ENCODE measurements around the gene CCDC82. TPM values are rescaled to one million over a fixed set of nuclear protein-coding genes. Genes with fewer than 3 reads are reported as not detected.

The CCDC82 gene
- total and polyA plus RNA-seq, 2 experiments from 2014 or later = 19.1 to 33.2 TPM

GRCh38 chr11:96396637-96397036 lies 6.9 kb upstream of the CCDC82 start:
- no peak overlapping the region for H3K4me3 ChIP-seq
- H3K4me1 ChIP-seq (ENCODE audit: insufficient read depth) = peaks cover 26% of the 10 kb centered on the region
- H3K79me2 ChIP-seq (ENCODE audit: insufficient read depth) = peaks cover 35% of the 10 kb centered on the region
- no peak overlapping the region for H3K27ac ChIP-seq
- no peak overlapping the region for H2AFZ ChIP-seq
- in situ Hi-C loops (cut with MboI) = loop anchor here (25.0 kb wide), 1 partner anchor 1234 kb away; no protein-coding TSS in a partner anchor
- TF ChIP-seq EZH2 (IDR thresholded peaks at IDR 0.05; ENCODE audit: insufficient read depth, poor library complexity, severe bottlenecking) = no peak
- TF ChIP-seq EZH2phosphoT487 (IDR thresholded peaks at IDR 0.05; ENCODE audit: insufficient read depth, low read depth) = no peak
- peaks cover 7% of the 10 kb centered on the region; the same call in 1 of the 2 replicates for H3F3A ChIP-seq (ENCODE audit: insufficient read depth)
- H4K20me1 ChIP-seq (ENCODE audit: insufficient read depth) = no peaks in the 10 kb centered on the region
- H3K9me3 ChIP-seq (ENCODE audit: low read depth) = no peaks in the 10 kb centered on the region
- 73 to 74% methylated on average over 4 of the region's 4 CpGs for WGBS, 2 experiments (ENCODE audit: low coverage in 1 of 2, low lambda C conversion rate in 2 of 2, missing lambda C conversion rate in 2 of 2)
- H3K9me2 ChIP-seq (ENCODE audit: insufficient read depth) = no peaks in the 10 kb centered on the region
- no peaks in the 10 kb centered on the region for H3K27me3 ChIP-seq (replicated peaks; ENCODE audit: insufficient read depth)
- H3K9ac ChIP-seq = no peak overlapping the region
- no peak overlapping the region for H3K4me2 ChIP-seq (ENCODE audit: unreplicated experiment)
- H3K36me3 ChIP-seq (ENCODE audit: low read depth) = no peaks in the 10 kb centered on the region
- DNase-seq = no peak

- Histone ChIP-seq H3K9me3 (ENCODE audit: low read depth) (no peaks in the 10 kb centered on the region), H3K4me1 (ENCODE audit: insufficient read depth) (peaks cover 36% of the 10 kb centered on the region), H2AFZ (no peak overlapping the region), H3K9me2 (ENCODE audit: insufficient read depth) (no peaks in the 10 kb centered on the region), H3K36me3 (ENCODE audit: low read depth) (no peaks in the 10 kb centered on the region), H3K79me2 (ENCODE audit: insufficient read depth) (peaks cover 53% of the 10 kb centered on the region), H3K4me3 (no peak overlapping the region), H4K20me1 (ENCODE audit: insufficient read depth) (no peaks in the 10 kb centered on the region), H3K4me2 (ENCODE audit: unreplicated experiment) (no peak overlapping the region), H3K27me3 (replicated peaks; ENCODE audit: insufficient read depth) (no peaks in the 10 kb centered on the region), H3F3A (ENCODE audit: insufficient read depth) (peaks cover 21% of the 10 kb centered on the region; the same call in 1 of the 2 replicates), H3K27ac (no peak overlapping the region), H3K9ac (no peak overlapping the region)
- no peak for TF ChIP-seq EZH2 (IDR thresholded peaks at IDR 0.05; ENCODE audit: insufficient read depth, poor library complexity, severe bottlenecking)
- TF ChIP-seq EZH2phosphoT487 (IDR thresholded peaks at IDR 0.05; ENCODE audit: insufficient read depth, low read depth) = no peak
- in situ Hi-C loops (cut with MboI) = loop anchor here (25.0 kb wide), 1 partner anchor 1232 kb away; no protein-coding TSS in a partner anchor
- no peak for DNase-seq
Observed at GRCh38 chr11:96394773-96395172, 5.1 kb upstream of the CCDC82 start.

GRCh38 chr11:96393753-96394348 lies 4.1 kb upstream of the CCDC82 start:
- Histone ChIP-seq H3F3A (ENCODE audit: insufficient read depth) (peaks cover 21% of the 10 kb centered on the region; the same call in 1 of the 2 replicates), H3K9ac (peak overlapping the region; percentile 47), H3K4me3 (no peak overlapping the region), H3K27me3 (replicated peaks; ENCODE audit: insufficient read depth) (no peaks in the 10 kb centered on the region), H2AFZ (no peak overlapping the region), H4K20me1 (ENCODE audit: insufficient read depth) (no peaks in the 10 kb centered on the region), H3K36me3 (ENCODE audit: low read depth) (no peaks in the 10 kb centered on the region), H3K9me2 (ENCODE audit: insufficient read depth) (no peaks in the 10 kb centered on the region), H3K79me2 (ENCODE audit: insufficient read depth) (peaks cover 61% of the 10 kb centered on the region), H3K9me3 (ENCODE audit: low read depth) (no peaks in the 10 kb centered on the region), H3K4me2 (ENCODE audit: unreplicated experiment) (peak overlapping the region; percentile 64), H3K27ac (no peak overlapping the region), H3K4me1 (ENCODE audit: insufficient read depth) (peaks cover 36% of the 10 kb centered on the region)
- TF ChIP-seq EZH2phosphoT487 (IDR thresholded peaks at IDR 0.05; ENCODE audit: insufficient read depth, low read depth) (no peak), EZH2 (IDR thresholded peaks at IDR 0.05; ENCODE audit: insufficient read depth, poor library complexity, severe bottlenecking) (no peak)
- peak; percentile 75 for DNase-seq
- 0% methylated on average over 1 of the region's 1 CpG for WGBS, 2 experiments (ENCODE audit: low coverage in 1 of 2, low lambda C conversion rate in 2 of 2, missing lambda C conversion rate in 2 of 2)
- in situ Hi-C loops (cut with MboI) = loop anchor here (25.0 kb wide), 1 partner anchor 1232 kb away; no protein-coding TSS in a partner anchor

GRCh38 chr11:96391698-96392307 lies 2.1 kb upstream of the CCDC82 start:
- TF ChIP-seq EZH2phosphoT487 (IDR thresholded peaks at IDR 0.05; ENCODE audit: insufficient read depth, low read depth) (no peak), EZH2 (IDR thresholded peaks at IDR 0.05; ENCODE audit: insufficient read depth, poor library complexity, severe bottlenecking) (no peak)
- H3K4me1 ChIP-seq (ENCODE audit: insufficient read depth) = peaks cover 46% of the 10 kb centered on the region
- H3K4me2 ChIP-seq (ENCODE audit: unreplicated experiment) = peak overlapping the region; percentile 64
- H3K9ac ChIP-seq = peak overlapping the region; percentile 47
- no peak overlapping the region for H2AFZ ChIP-seq
- H3K27me3 ChIP-seq (replicated peaks; ENCODE audit: insufficient read depth) = no peaks in the 10 kb centered on the region
- 99 to 100% methylated on average over 3 of the region's 3 CpGs for WGBS, 2 experiments (ENCODE audit: low coverage in 1 of 2, low lambda C conversion rate in 2 of 2, missing lambda C conversion rate in 2 of 2)
- DNase-seq = peak; percentile 16
- peaks cover 81% of the 10 kb centered on the region for H3K79me2 ChIP-seq (ENCODE audit: insufficient read depth)
- in situ Hi-C loops (cut with MboI) = loop anchor here (25.0 kb wide), 1 partner anchor 1230 kb away; no protein-coding TSS in a partner anchor
- no peaks in the 10 kb centered on the region for H3K36me3 ChIP-seq (ENCODE audit: low read depth)
- H3F3A ChIP-seq (ENCODE audit: insufficient read depth) = peaks cover 21% of the 10 kb centered on the region; the same call in 1 of the 2 replicates
- no peaks in the 10 kb centered on the region for H3K9me2 ChIP-seq (ENCODE audit: insufficient read depth)
- peak overlapping the region; percentile 30 for H3K4me3 ChIP-seq
- H4K20me1 ChIP-seq (ENCODE audit: insufficient read depth) = no peaks in the 10 kb centered on the region
- no peak overlapping the region for H3K27ac ChIP-seq
- no peaks in the 10 kb centered on the region for H3K9me3 ChIP-seq (ENCODE audit: low read depth)
